ENCODE results near the gene IQCH. TPM values are rescaled to one million over a fixed set of nuclear protein-coding genes. Genes with fewer than 3 reads are reported as not detected.

The IQCH gene
- polyA plus RNA-seq, 3 donors: 0.03 TPM; not detected in 2

DNA sequence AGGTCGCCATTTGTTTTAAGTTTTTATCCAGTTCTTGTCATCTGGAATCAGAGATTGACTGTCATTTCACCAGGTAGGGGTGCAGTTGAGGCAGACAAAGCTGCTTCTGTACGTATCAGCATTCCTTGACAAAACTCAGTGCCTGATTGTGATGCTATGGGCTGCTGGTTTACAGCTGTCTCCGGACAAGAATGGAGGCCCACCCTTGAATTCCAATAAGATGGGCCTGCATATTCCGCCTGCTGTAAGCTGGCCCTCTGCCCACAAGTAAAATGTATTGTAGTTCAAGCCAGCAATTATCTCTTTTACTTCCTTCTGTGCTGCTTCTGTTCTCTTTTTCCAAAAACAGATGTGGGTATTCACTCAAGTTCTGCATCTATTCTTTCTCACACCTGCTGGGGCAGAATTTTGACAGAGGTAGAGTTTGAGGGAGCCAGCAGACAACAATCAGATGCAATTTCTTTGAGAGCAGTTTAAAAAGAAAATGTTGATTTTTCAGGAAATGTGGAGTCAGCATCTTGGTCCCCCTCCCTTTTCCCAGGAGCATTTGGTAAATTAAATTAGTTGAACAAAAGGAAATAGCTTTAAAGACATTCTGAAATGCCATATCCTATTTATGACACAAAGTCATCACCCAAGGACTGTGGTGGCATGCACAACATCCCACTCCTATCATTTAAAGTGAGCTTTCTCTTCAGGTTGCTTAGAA, 53.5 kb downstream of the IQCH start:
- H3K36me3 Mint-ChIP-seq: no peaks in the 10 kb centered on the region
- no peak overlapping the region for H3K4me2 ChIP-seq (replicated peaks; ENCODE audit: extremely low read depth, low read length, poor library complexity, severe bottlenecking)
- no peaks in the 10 kb centered on the region for H3K27me3 ChIP-seq (ENCODE audit: control insufficient read depth in 2 of 2, insufficient read depth in 2 of 2, low read length in 2 of 2)
- no peaks in the 10 kb centered on the region for H4K20me1 ChIP-seq (ENCODE audit: insufficient read depth, low read length)
- no peak overlapping the region for H3K4me3 ChIP-seq (replicated peaks in 1 of 3; ENCODE audit: low read depth in 2 of 3, low read length in 3 of 3)
- no peaks in the 10 kb centered on the region for H3K4me1 ChIP-seq (ENCODE audit: control insufficient read depth in 1 of 2, insufficient read depth in 2 of 2, low read length in 2 of 2)
- no peaks in the 10 kb centered on the region for H3K4me1 Mint-ChIP-seq
- no peaks in the 10 kb centered on the region for H3K9me3 Mint-ChIP-seq
- H3K79me2 ChIP-seq (ENCODE audit: insufficient read depth, low read length): no peaks in the 10 kb centered on the region
- WGBS (ENCODE audit: insufficient coverage): 69% methylated on average over 3 of the region's 4 CpGs
- H3K9me3 ChIP-seq (replicated peaks in 1 of 2; ENCODE audit: control insufficient read depth in 1 of 2, insufficient read depth in 1 of 2, low read length in 2 of 2): no peaks in the 10 kb centered on the region
- no peak overlapping the region for H3K27ac Mint-ChIP-seq
- intact Hi-C loops (cut with micrococcal nuclease): loop anchor here in 1 of 2 donors (5.0 kb wide), 1 partner anchor 361 kb away; no protein-coding TSS in a partner anchor
- H3K9ac ChIP-seq (ENCODE audit: insufficient read depth, low read length, poor library complexity, severe bottlenecking): no peak overlapping the region
- H3K27ac ChIP-seq (ENCODE audit: low read depth in 1 of 2, low read length in 2 of 2): no peak overlapping the region
- H2AFZ ChIP-seq (ENCODE audit: insufficient read depth, low read depth, low read length, poor library complexity, severe bottlenecking): no peak overlapping the region
- TF ChIP-seq CTCF (IDR thresholded peaks at IDR 0.05): no peak
- DNase-seq: no peak
- no peak overlapping the region for H3K4me3 Mint-ChIP-seq
- no peaks in the 10 kb centered on the region for H3K27me3 Mint-ChIP-seq (ENCODE audit: low read depth in 3 of 3)
- H3K36me3 ChIP-seq (replicated peaks in 1 of 2; ENCODE audit: control insufficient read depth in 1 of 2, insufficient read depth in 2 of 2, low read length in 2 of 2): no peaks in the 10 kb centered on the region

DNA sequence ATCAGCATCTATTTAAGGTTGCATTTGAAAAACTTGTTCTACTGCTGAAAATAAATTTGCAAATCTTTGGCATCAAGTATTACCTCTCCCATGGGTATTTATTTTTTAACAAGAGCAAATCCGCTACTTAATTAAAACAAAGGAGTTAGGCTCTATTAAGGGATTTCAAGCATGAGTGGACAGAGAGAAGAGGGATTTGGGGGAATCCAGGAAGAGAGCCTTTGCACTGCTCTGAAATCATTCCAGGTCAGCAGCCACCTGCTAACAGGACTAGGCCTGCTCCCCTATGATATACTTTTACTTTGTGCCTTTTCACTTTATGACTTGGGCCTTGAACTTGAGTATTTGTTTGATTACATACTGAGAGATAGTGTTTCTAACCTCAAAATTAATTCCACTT, 57.1 kb downstream of the IQCH start:
- Mint-ChIP-seq H3K27ac (no peak overlapping the region), H3K36me3 (no peaks in the 10 kb centered on the region), H3K27me3 (ENCODE audit: low read depth in 3 of 3) (no peaks in the 10 kb centered on the region), H3K9me3 (no peaks in the 10 kb centered on the region), H3K4me3 (no peak overlapping the region), H3K4me1 (no peaks in the 10 kb centered on the region)
- no peak overlapping the region for H3K9ac ChIP-seq (ENCODE audit: insufficient read depth, low read length, poor library complexity, severe bottlenecking)
- H3K79me2 ChIP-seq (ENCODE audit: insufficient read depth, low read length): no peaks in the 10 kb centered on the region
- H3K27me3 ChIP-seq (ENCODE audit: control insufficient read depth in 2 of 2, insufficient read depth in 2 of 2, low read length in 2 of 2): no peaks in the 10 kb centered on the region
- H2AFZ ChIP-seq (ENCODE audit: insufficient read depth, low read depth, low read length, poor library complexity, severe bottlenecking): no peak overlapping the region
- intact Hi-C loops (cut with micrococcal nuclease): no loop called here
- H3K36me3 ChIP-seq (replicated peaks in 1 of 2; ENCODE audit: control insufficient read depth in 1 of 2, insufficient read depth in 2 of 2, low read length in 2 of 2): no peaks in the 10 kb centered on the region
- H3K4me2 ChIP-seq (replicated peaks; ENCODE audit: extremely low read depth, low read length, poor library complexity, severe bottlenecking): no peak overlapping the region
- H3K9me3 ChIP-seq (replicated peaks in 1 of 2; ENCODE audit: control insufficient read depth in 1 of 2, insufficient read depth in 1 of 2, low read length in 2 of 2): no peaks in the 10 kb centered on the region
- H3K4me3 ChIP-seq (replicated peaks in 1 of 3; ENCODE audit: low read depth in 2 of 3, low read length in 3 of 3): no peak overlapping the region
- no peaks in the 10 kb centered on the region for H4K20me1 ChIP-seq (ENCODE audit: insufficient read depth, low read length)
- no peaks in the 10 kb centered on the region for H3K4me1 ChIP-seq (ENCODE audit: control insufficient read depth in 1 of 2, insufficient read depth in 2 of 2, low read length in 2 of 2)
- H3K27ac ChIP-seq (ENCODE audit: low read depth in 1 of 2, low read length in 2 of 2): no peak overlapping the region
- no peak for DNase-seq
- WGBS (ENCODE audit: insufficient coverage): no CpG with 5 or more reads among the region's 1 CpG
- no peak for TF ChIP-seq CTCF (IDR thresholded peaks at IDR 0.05)
